HUES64 (cell line): ENCODE measurements around the gene MISP.

ENCODE experiments used
- H3K27ac ChIP-seq: 2 replicates; pipeline ENCODE4 v1.7.0; 2013; ENCODE audit warnings: low read depth, low read length, inconsistent platforms
- H3K27me3 ChIP-seq: 2 replicates; pipeline ENCODE4 v1.6.1; 2013; ENCODE audit warnings: mild to moderate bottlenecking, low read length; ENCODE audit not compliant: insufficient read depth
- H3K36me3 ChIP-seq: 2 replicates; pipeline ENCODE4 v1.6.1; 2013; ENCODE audit warnings: mild to moderate bottlenecking, low read length; ENCODE audit not compliant: insufficient read depth
- H3K4me1 ChIP-seq: 2 replicates; pipeline ENCODE4 v1.6.1; 2013; ENCODE audit warnings: mild to moderate bottlenecking, low read length, moderate library complexity; ENCODE audit not compliant: insufficient read depth
- H3K4me3 ChIP-seq: 2 replicates; pipeline ENCODE4 v1.5.1; 2013; ENCODE audit warnings: mild to moderate bottlenecking, low read length, moderate library complexity
- H3K9ac ChIP-seq: 2 replicates; pipeline ENCODE4 v1.6.1; 2013; ENCODE audit warnings: mild to moderate bottlenecking, low read depth, low read length
- H3K9me3 ChIP-seq: 2 replicates; pipeline ENCODE4 v1.6.1; 2013; ENCODE audit warnings: low read depth, low read length; ENCODE audit not compliant: insufficient read depth
- WGBS: fragments of 150-250, 120-280 bp; methylation state at CpG from one replicate; pipeline ENCODE4 v1.1.7; 2013; ENCODE audit warnings: missing lambda C conversion rate; 5-methylcytosine and 5-hydroxymethylcytosine counted together

Gene MISP

GRCh38 chr19:793806-794205 is 42.9 kb downstream of the MISP start:
- Histone ChIP-seq H3K4me3 (no peak overlapping the region), H3K36me3 (no peaks in the 10 kb centered on the region), H3K4me1 (peaks cover 9% of the 10 kb centered on the region), H3K9ac (no peak overlapping the region), H3K27me3 (no peaks in the 10 kb centered on the region), H3K9me3 (no peaks in the 10 kb centered on the region), H3K27ac (no peak overlapping the region)
- WGBS, result 94% methylated on average over 12 of the region's 12 CpGs

GRCh38 chr19:795073-795611 is 44.2 kb downstream of the MISP start:
- no peaks in the 10 kb centered on the region for H3K9me3 ChIP-seq
- H3K4me3 ChIP-seq, result no peak overlapping the region
- H3K36me3 ChIP-seq, result peaks cover 10% of the 10 kb centered on the region
- no peaks in the 10 kb centered on the region for H3K27me3 ChIP-seq
- H3K27ac ChIP-seq, result no peak overlapping the region; the same call in 1 of the 2 replicates
- WGBS, result 94% methylated on average over 28 of the region's 28 CpGs
- H3K9ac ChIP-seq, result no peak overlapping the region
- peaks cover 7% of the 10 kb centered on the region for H3K4me1 ChIP-seq

GRCh38 chr19:795691-796581 is 45.0 kb downstream of the MISP start:
- Histone ChIP-seq H3K9ac (no peak overlapping the region), H3K9me3 (no peaks in the 10 kb centered on the region), H3K27ac (no peak overlapping the region; the same call in 1 of the 2 replicates), H3K4me1 (peaks cover 14% of the 10 kb centered on the region), H3K36me3 (peaks cover 18% of the 10 kb centered on the region), H3K27me3 (no peaks in the 10 kb centered on the region), H3K4me3 (peak overlapping the region; percentile 62)
- WGBS, result 90% methylated on average over 39 of the region's 39 CpGs

GRCh38 chr19:796692-797527 is 46.0 kb downstream of the MISP start, which contains the start of gene PTBP1:
Gene PTBP1 (plus strand): TSS chr19:797452. CDS start chr19:797498, 46 bp downstream.
- WGBS, result 2% methylated on average over 83 of the region's 83 CpGs

GRCh38 chr19:797528-798414 is 46.9 kb downstream of the MISP start:
- Histone ChIP-seq H3K9me3 (no peaks in the 10 kb centered on the region), H3K4me1 (peaks cover 22% of the 10 kb centered on the region), H3K27me3 (no peaks in the 10 kb centered on the region), H3K27ac (peak overlapping the region; percentile 97), H3K9ac (peak overlapping the region; percentile 98), H3K4me3 (peak overlapping the region; percentile 99), H3K36me3 (peaks cover 37% of the 10 kb centered on the region)
- WGBS, result under 1% methylated on average over 129 of the region's 129 CpGs

More at GRCh38 chr19:796692-797527, 46.0 kb downstream of the MISP start, which contains the start of gene PTBP1:
- peak within 1 kb of the TSS; percentile 97 for H3K27ac ChIP-seq
- peaks cover 20% of the 10 kb centered on the region for H3K4me1 ChIP-seq
- no peaks in the 10 kb centered on the region for H3K27me3 ChIP-seq
- peaks cover 28% of the 10 kb centered on the region for H3K36me3 ChIP-seq
- peak within 1 kb of the TSS; percentile 99 for H3K4me3 ChIP-seq
- peak within 1 kb of the TSS; percentile 98 for H3K9ac ChIP-seq
- no peaks in the 10 kb centered on the region for H3K9me3 ChIP-seq

- no peaks in the 10 kb centered on the region for H3K27me3 ChIP-seq
- peak overlapping the region; percentile 97 for H3K27ac ChIP-seq
- H3K4me3 ChIP-seq, result peak overlapping the region; percentile 99
- peak overlapping the region; percentile 98 for H3K9ac ChIP-seq
- under 1% methylated on average over 44 of the region's 44 CpGs for WGBS
- peaks cover 22% of the 10 kb centered on the region for H3K4me1 ChIP-seq
- no peaks in the 10 kb centered on the region for H3K9me3 ChIP-seq
- H3K36me3 ChIP-seq, result peaks cover 44% of the 10 kb centered on the region
These were observed 47.6 kb downstream of the MISP start for GRCh38 chr19:798415-799075.

- Histone ChIP-seq H3K36me3 (peaks cover 52% of the 10 kb centered on the region), H3K9me3 (no peaks in the 10 kb centered on the region), H3K4me1 (peaks cover 22% of the 10 kb centered on the region), H3K27ac (peak overlapping the region; percentile 97), H3K9ac (peak overlapping the region; percentile 98), H3K4me3 (peak overlapping the region; percentile 99), H3K27me3 (no peaks in the 10 kb centered on the region)
- WGBS, result 15% methylated on average over 28 of the region's 28 CpGs
These were observed 48.4 kb downstream of the MISP start for GRCh38 chr19:799076-799881.

- peak overlapping the region; percentile 46; the same call in 1 of the 2 replicates for H3K27ac ChIP-seq
- H3K36me3 ChIP-seq, result peaks cover 64% of the 10 kb centered on the region
- peaks cover 22% of the 10 kb centered on the region for H3K4me1 ChIP-seq
- no peaks in the 10 kb centered on the region for H3K9me3 ChIP-seq
- peak overlapping the region; percentile 47 for H3K9ac ChIP-seq
- 82% methylated on average over 17 of the region's 17 CpGs for WGBS
- H3K27me3 ChIP-seq, result no peaks in the 10 kb centered on the region
- peak overlapping the region; percentile 32; the same call in 1 of the 2 replicates for H3K4me3 ChIP-seq
These were observed 49.6 kb downstream of the MISP start for GRCh38 chr19:800360-801029.
